ENCODE data around the gene ZNF837.

ZNF837 gene

DNA sequence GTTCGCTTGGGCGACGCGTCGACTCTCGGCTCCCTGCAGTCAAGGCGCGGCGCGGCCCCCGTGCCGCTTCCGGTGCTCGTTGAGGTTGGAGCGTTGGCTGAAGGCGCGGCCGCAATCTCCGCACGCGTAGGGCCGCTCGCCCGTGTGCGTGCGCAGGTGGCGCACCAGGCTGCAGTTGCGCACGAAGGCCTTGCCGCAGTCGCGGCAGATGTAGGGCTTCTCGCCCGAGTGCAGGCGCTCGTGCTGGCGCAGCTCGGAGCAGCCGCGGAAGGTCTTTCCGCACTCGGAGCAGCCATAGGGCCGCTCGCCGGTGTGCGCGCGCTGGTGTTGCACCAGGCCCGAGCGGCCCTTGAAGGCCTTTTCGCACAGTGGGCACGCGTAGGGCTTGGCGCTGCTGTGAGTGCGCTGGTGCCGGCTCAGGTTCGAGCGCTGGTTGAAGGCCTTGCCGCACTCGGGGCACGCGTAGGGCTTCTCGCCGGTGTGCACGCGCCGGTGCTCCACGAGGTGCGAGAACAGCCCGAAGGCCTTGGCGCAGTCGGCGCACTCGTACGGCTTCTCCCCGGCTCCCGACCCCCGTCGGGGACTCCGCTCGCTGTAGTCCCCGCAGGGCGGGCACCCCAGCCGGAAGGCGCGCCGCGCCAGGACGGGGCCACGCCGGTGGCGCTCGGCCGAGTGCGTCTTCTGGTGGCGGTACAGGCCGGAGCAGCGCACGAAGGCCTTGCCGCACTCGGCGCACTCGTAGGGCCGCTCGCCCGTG is 13.0 kb downstream of the ZNF837 start:
- no peak for DNase-seq

GRCh38 chr19:58366585-58367430 is 14.0 kb downstream of the ZNF837 start:
- no peak for DNase-seq

GRCh38 chr19:58364146-58364545 is 16.7 kb downstream of the ZNF837 start:
- DNase-seq, result no peak

- DNase-seq, result peak; percentile 90
These were observed 18.4 kb downstream of the ZNF837 start, which contains the start of gene ZNF497 for GRCh38 chr19:58362272-58362994. TSS of gene ZNF497 (minus strand) at chr19:58362751. CDS start at chr19:58357635, 5,116 bp downstream.

- DNase-seq, result no peak
These were observed 18.9 kb downstream of the ZNF837 start for GRCh38 chr19:58361900-58362271.

DNA sequence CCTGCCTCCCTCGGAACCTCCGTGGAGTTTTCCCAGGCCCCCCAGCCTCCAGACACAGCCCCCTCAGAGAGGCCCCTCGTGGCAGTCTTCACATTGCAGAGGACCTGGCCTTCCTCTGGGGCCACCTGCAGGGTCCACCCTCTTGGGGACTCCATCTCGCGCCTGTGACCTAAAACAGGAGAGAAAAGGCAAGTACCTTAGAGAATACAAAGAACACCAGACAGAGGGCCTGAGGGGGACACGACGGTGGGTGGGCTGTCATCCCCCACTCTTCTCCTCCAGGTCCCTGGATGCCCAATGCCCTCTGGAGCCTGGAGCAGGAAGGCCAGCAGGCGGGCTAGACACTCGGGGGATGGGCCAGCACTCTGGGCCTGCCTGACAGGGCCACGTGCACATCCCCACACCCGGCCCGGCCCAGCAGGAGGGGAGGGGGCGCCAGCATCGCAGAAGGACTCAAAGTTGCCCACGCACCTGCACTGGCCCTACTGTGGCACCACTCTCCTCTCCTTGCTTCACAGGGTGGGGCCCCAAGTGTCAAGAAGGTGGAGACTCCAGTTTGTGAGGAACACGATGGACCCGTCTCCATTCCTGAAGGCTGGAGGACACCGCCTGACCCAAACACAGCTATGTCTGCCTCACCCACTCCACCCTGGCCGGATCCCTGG is 23.2 kb downstream of the ZNF837 start:
- DNase-seq, result no peak

GRCh38 chr19:58356766-58357480 is 23.9 kb downstream of the ZNF837 start:
- no peak for DNase-seq

GRCh38 chr19:58355908-58356765 is 24.7 kb downstream of the ZNF837 start:
- no peak for DNase-seq

GRCh38 chr19:58355215-58355796 is 25.5 kb downstream of the ZNF837 start:
- DNase-seq, result no peak

- DNase-seq, result no peak
These were observed 26.3 kb downstream of the ZNF837 start for GRCh38 chr19:58354478-58355030.

DNA sequence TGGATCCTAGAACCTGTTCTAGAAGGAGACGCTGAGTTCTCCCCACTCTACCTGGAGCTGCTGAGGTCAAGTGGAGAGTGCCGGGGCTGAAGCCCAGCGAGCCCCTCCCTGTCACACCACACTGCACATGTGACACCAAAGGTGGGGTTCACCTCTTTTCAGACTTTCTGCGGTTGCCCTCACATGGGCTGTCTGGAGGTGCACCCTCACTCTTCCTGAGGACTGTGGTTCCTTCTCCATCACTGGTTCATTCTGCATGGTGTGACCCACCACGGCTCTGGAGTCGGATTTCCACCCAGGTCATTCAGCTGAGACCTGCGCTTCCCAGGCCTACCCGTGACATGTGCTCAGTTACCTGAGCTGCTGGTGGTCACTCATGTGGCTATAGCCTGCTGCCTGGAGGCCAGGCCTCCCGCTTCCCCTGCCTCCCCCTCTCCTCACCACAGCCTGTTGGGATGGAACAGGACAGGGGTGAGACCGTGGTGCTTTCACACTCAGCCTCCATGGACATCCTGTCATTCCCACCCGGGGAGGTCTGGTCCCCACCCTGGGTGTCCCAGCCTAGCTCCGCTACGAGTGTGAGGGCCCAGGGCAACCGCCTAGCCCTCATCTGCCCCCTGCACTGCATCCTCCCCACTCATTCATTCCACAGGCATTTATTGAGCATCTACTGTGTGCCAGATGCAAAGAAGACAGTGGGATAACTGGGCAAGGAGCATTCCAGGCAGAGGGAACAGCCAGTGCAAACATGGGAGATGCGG is 26.9 kb downstream of the ZNF837 start:
- DNase-seq, result no peak

GRCh38 chr19:58352760-58353671 is 27.8 kb downstream of the ZNF837 start, which contains the start of gene A1BG:
TSS of gene A1BG (minus strand) at chr19:58353492. CDS start at chr19:58353437, 55 bp downstream.
- no peak for DNase-seq

DNA sequence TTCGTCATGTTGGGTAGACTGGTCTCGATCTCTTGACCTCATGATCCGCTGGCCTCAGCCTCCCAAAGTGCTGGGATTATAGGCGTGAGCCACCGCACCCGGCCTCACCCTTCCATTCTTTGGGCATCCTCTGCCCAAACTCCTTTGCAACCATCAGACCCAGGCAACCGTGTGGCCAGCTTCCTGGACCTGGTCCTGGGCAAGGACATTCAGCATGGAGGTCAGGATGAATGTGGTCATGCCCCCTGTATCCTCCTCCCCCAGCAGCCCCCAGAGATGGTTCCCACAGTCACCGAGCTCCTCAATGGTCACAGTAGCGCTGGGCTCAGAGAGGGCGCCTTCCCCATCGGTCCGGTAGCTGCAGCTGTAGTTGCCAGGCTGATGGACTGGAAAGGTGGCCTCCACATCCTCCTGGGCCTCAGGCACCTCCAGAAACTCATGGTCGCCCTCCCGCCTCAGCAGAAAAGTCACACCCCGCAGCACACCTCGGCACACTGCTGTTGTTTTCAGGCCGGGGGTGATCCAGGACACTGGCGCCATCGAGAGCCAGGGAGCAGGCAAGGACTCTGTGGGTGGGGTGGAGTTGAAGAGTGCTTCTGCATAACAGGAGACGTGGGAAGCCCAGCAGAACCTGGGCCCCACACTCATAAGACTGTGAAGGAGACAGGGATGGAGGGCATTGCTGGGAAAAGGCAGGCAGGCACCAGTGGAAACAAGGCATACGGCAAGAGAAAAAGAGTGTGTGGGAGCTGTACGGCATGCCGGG is 28.7 kb downstream of the ZNF837 start:
- DNase-seq, result no peak

DNA sequence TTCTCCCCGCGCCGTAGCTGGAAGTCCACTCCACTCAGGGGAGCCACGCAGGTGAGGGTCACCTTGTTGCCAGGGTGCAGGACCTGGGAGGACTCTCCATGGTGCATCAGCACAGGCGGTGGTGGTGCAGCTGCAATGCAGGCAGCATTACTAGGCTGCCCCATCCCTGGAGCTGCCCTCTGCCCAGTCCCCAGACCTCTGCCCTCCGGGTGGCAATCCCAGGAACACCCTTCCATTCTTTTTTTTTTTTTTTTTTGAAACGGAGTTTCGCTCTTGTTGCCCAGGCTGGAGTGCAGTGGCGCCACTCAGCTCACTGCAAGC is 29.3 kb downstream of the ZNF837 start:
- DNase-seq, result no peak

- DNase-seq, result no peak
These were observed 29.8 kb downstream of the ZNF837 start for GRCh38 chr19:58350871-58351557.

GRCh38 chr19:58350001-58350861 is 30.6 kb downstream of the ZNF837 start:
- DNase-seq, result no peak

Data from DMS 273 treated with DMSO at 0.1 percent for 48 hours (cell line).